Breast epithelium (tissue), 4 donors: Measurements from ENCODE around the gene CACNA2D1. TPM values are rescaled to one million over a fixed set of nuclear protein-coding genes. Genes with fewer than 3 reads are reported as not detected.

Source experiments
- DNase-seq, 2 donors: peaks; one replicate each; pipeline ENCODE4 v3.0.0-alpha.2; 2019; ENCODE audit warnings: low spot score in 2 of 2
- H3K27ac ChIP-seq, 2 donors: fragments of 200-600 bp; sonication (generic) in 1 of 2; one replicate each; pipeline ENCODE4 v1.5.1; 2016 to 2019; ENCODE audit warnings: mild to moderate bottlenecking in 1 of 2
- H3K27me3 ChIP-seq, 2 donors: fragments of 200-600 bp; sonication (generic) in 1 of 2; one replicate each; pipeline versions ENCODE4 v1.5.1 to v1.6.0; 2017 to 2019; ENCODE audit warnings: control low read depth in 1 of 2, mild to moderate bottlenecking in 1 of 2
- H3K36me3 ChIP-seq: fragments of 200-600 bp; one replicate; pipeline ENCODE4 v1.5.1; 2019
- H3K4me1 ChIP-seq, 2 donors: fragments of 200-600 bp; sonication (generic); one replicate each; pipeline ENCODE4 v1.5.1; 2016 to 2019; ENCODE audit warnings: control low read depth in 1 of 2
- H3K4me3 ChIP-seq, 3 donors: fragments of 200-600 bp; sonication (generic); 1 replicate in 2 of 3; 2 replicates in 1 of 3; pipeline ENCODE4 v1.5.1; 2016 to 2019; ENCODE audit warnings: mild to moderate bottlenecking in 3 of 3, moderate library complexity in 2 of 3
- H3K9me3 ChIP-seq, 2 donors: fragments of 200-600 bp; sonication (generic) in 1 of 2; one replicate each; pipeline ENCODE4 v1.5.1; 2016 to 2019; ENCODE audit warnings: control low read depth in 1 of 2
- POLR2A ChIP-seq: fragments of 450-650 bp; IDR thresholded peaks from one replicate; pipeline ENCODE4 v1.6.1; 2016; ENCODE audit warnings: antibody characterized with exemption, mild to moderate bottlenecking, moderate library complexity
- POLR2AphosphoS5 ChIP-seq, 3 donors: sonication (generic); formaldehyde crosslinking; IDR thresholded peaks; one replicate each; pipeline ENCODE4 v1.6.1; 2017; ENCODE audit warnings: antibody characterized with exemption in 3 of 3
- intact Hi-C: fragments of 100-400 bp; cut with DNase I; formaldehyde crosslinking; loops from one replicate; pipeline ENCODE4 v1.15.1; 2023; ENCODE audit warnings: low total_unique reads
- total RNA-seq, 3 donors: library from RNA; depleted of rRNA; stranded (reverse); fragments of >200 nt; gene quantifications; one replicate each; pipeline ENCODE4 v1.1.0, GENCODE V29; 2016
- TF ChIP-seq, protein P1 (sequence below), 3 donors: fragments of 450-650 bp; IDR thresholded peaks; one replicate each; pipeline ENCODE4 v1.5.1; 2016 to 2017; ENCODE audit warnings: antibody characterized with exemption in 3 of 3, mild to moderate bottlenecking in 3 of 3, moderate library complexity in 3 of 3

Gene CACNA2D1
- total RNA-seq, 3 donors from 2014 or later: 10.2 to 79.4 (median 16.0) TPM

DNA sequence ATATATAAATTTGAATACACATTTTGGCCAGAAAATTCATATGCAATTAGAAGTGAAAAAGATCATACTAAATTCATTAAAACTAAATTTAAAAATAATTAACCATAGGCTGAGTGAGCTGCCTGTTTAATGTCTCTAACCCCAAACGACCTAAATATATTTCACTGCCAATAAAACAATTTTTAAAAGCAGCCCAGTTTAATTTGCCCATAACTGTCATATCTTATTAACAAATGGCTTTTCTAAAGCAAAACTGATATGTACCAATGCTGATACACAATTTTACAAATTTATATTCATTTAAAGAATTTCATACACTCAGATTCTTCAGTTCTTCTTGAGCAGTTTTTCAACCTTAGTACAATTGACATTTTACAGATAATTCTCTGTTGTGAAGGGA, 99.9 kb downstream of the CACNA2D1 start:
- Histone ChIP-seq H3K4me3 (no peak overlapping the region), H3K9me3 (no peaks in the 10 kb centered on the region), H3K27ac (no peak overlapping the region), H3K36me3 (no peaks in the 10 kb centered on the region), H3K4me1 (no peaks in the 10 kb centered on the region), H3K27me3 (no peaks in the 10 kb centered on the region)
- intact Hi-C loops: no loop called here
- no peak for DNase-seq
- TF ChIP-seq POLR2AphosphoS5 (IDR thresholded peaks at IDR 0.05): no peak
- no peak for TF ChIP-seq POLR2A
- TF ChIP-seq, protein P1, sequence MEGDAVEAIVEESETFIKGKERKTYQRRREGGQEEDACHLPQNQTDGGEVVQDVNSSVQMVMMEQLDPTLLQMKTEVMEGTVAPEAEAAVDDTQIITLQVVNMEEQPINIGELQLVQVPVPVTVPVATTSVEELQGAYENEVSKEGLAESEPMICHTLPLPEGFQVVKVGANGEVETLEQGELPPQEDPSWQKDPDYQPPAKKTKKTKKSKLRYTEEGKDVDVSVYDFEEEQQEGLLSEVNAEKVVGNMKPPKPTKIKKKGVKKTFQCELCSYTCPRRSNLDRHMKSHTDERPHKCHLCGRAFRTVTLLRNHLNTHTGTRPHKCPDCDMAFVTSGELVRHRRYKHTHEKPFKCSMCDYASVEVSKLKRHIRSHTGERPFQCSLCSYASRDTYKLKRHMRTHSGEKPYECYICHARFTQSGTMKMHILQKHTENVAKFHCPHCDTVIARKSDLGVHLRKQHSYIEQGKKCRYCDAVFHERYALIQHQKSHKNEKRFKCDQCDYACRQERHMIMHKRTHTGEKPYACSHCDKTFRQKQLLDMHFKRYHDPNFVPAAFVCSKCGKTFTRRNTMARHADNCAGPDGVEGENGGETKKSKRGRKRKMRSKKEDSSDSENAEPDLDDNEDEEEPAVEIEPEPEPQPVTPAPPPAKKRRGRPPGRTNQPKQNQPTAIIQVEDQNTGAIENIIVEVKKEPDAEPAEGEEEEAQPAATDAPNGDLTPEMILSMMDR (IDR thresholded peaks at IDR 0.05): no peak

DNA sequence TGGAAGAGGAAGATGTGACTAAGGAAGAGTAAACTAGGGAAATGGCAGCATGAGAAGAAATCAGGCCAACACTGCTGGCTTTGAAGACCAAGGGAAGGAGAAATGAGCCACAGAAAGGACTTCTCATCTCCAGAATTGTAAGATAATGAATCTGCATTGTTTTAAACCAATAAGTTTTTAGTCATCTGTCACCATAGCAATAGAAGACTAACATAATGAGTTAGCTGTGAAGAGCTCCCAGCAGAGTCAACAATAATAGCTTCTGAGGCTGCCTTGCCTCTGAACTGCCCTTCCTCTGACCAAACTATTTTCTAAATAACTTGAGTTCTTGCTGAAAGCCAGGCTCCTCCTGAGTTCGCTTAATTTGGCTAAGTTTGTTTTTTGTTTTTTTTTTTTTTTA, 103.6 kb downstream of the CACNA2D1 start:
- Histone ChIP-seq H3K27ac (no peak overlapping the region), H3K9me3 (no peaks in the 10 kb centered on the region), H3K4me3 (no peak overlapping the region), H3K27me3 (no peaks in the 10 kb centered on the region), H3K4me1 (no peaks in the 10 kb centered on the region), H3K36me3 (no peaks in the 10 kb centered on the region)
- DNase-seq: no peak
- intact Hi-C loops: no loop called here
- TF ChIP-seq POLR2AphosphoS5 (IDR thresholded peaks at IDR 0.05) (no peak), POLR2A (no peak)
- TF ChIP-seq, protein P1 (IDR thresholded peaks at IDR 0.05): no peak

DNA sequence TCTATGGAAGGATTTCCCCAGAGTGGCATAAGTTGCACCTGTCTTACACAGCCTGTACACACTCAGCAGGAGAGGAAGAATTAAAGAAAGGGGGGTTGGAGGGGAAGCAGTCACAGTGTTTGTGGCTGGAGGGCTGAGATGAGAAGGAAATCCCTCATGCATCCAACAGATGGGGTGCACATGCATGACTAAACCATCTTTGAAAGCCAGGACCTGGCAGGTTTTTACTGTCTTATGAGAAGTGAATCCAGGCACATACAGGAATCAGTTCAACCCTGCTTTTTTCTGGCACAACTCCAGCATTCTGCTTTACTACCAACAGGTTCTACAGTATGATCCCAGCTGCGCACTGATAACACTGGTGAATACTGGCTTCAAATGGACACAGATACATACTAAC, 107.7 kb downstream of the CACNA2D1 start:
- intact Hi-C loops: no loop called here
- no peak for TF ChIP-seq POLR2AphosphoS5 (IDR thresholded peaks at IDR 0.05)
- TF ChIP-seq, protein P1 (IDR thresholded peaks at IDR 0.05): no peak
- no peak for TF ChIP-seq POLR2A
- no peaks in the 10 kb centered on the region for H3K27me3 ChIP-seq
- H3K27ac ChIP-seq: no peak overlapping the region
- H3K9me3 ChIP-seq: no peaks in the 10 kb centered on the region
- DNase-seq: no peak
- no peaks in the 10 kb centered on the region for H3K4me1 ChIP-seq
- no peaks in the 10 kb centered on the region for H3K36me3 ChIP-seq
- no peak overlapping the region for H3K4me3 ChIP-seq

DNA sequence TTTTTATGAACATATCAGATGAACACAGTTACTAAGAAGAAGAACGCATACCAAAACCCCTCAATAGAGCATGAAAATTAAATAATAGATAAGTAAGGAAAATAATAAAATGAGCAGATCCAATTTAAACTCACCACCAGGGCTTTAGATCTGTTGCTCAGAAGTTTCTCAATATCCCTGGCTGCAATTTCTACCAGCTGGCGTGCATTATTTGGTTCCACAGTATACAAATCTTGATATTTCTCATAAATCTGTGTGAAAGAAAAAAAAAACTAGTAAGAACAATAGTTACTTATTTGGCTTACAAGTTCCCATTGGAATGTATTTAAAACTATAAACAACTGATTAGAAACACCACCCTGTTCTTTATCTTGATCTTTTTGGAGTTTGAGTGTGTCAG, 108.6 kb downstream of the CACNA2D1 start:
- no peaks in the 10 kb centered on the region for H3K4me1 ChIP-seq
- TF ChIP-seq POLR2A: no peak
- TF ChIP-seq, protein P1 (IDR thresholded peaks at IDR 0.05): no peak
- no peak for TF ChIP-seq POLR2AphosphoS5 (IDR thresholded peaks at IDR 0.05)
- H3K27ac ChIP-seq: no peak overlapping the region
- no peak overlapping the region for H3K4me3 ChIP-seq
- no peaks in the 10 kb centered on the region for H3K9me3 ChIP-seq
- DNase-seq: no peak
- H3K27me3 ChIP-seq: no peaks in the 10 kb centered on the region
- intact Hi-C loops: no loop called here
- no peaks in the 10 kb centered on the region for H3K36me3 ChIP-seq

DNA sequence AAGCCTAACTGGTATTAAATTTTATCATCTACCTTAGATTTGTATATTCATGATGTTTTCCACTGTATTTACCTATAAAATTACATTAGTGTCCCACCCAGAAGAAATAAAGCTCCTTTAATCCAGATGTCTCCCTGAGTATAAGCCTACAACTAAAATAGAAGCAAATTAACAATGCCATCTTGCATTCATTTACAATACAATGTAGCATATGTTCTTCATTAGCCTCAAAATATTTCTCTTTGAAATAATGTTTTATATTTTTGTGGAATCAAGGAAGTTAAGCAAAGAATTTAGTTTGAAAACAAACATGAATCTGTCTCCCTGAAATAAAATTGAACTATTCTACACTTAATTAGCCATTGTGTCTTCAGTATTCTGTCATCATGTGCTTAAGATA, 112.3 kb downstream of the CACNA2D1 start:
- no peaks in the 10 kb centered on the region for H3K9me3 ChIP-seq
- no peaks in the 10 kb centered on the region for H3K36me3 ChIP-seq
- no peak overlapping the region for H3K4me3 ChIP-seq
- no peak overlapping the region for H3K27ac ChIP-seq
- H3K4me1 ChIP-seq: no peaks in the 10 kb centered on the region
- H3K27me3 ChIP-seq: no peaks in the 10 kb centered on the region
- no peak for TF ChIP-seq POLR2AphosphoS5 (IDR thresholded peaks at IDR 0.05)
- no peak for TF ChIP-seq POLR2A
- TF ChIP-seq, protein P1 (IDR thresholded peaks at IDR 0.05): no peak
- DNase-seq: no peak
- intact Hi-C loops: no loop called here
